GM18499 (cell line): ENCODE data around the gene RILPL1.
"Not testable (repeated sequence)": the region's sequence is repeated elsewhere in the genome, so short reads cannot be mapped to it uniquely, and the experiment has no call there.

Source experiments
- ATAC-seq: cut with Tn5 transposase; IDR thresholded peaks from one replicate; pipeline ENCODE4 v1.9.1; 2021; ENCODE audit warnings: moderate number of reproducible peaks; ENCODE audit not compliant: insufficient read depth, unreplicated experiment

RILPL1 gene

GRCh38 chr12:123531091-123531490, 2.4 kb downstream of the RILPL1 start:
- no peak for ATAC-seq

- no peak for ATAC-seq
These were observed 2.9 kb downstream of the RILPL1 start for GRCh38 chr12:123530668-123531067.

- ATAC-seq, result no peak
These were observed 3.8 kb downstream of the RILPL1 start for GRCh38 chr12:123529686-123530085.

GRCh38 chr12:123528858-123529257, 4.7 kb downstream of the RILPL1 start:
- ATAC-seq, result no peak

- ATAC-seq, result no peak
These were observed 6.9 kb downstream of the RILPL1 start for GRCh38 chr12:123526542-123527080.

GRCh38 chr12:123524378-123524777, 9.1 kb downstream of the RILPL1 start:
- ATAC-seq, result no peak

- ATAC-seq, result no peak
These were observed 10.0 kb downstream of the RILPL1 start for GRCh38 chr12:123523518-123523917.

GRCh38 chr12:123522164-123522563, 11.4 kb downstream of the RILPL1 start:
- ATAC-seq, result no peak

- no peak for ATAC-seq
These were observed 12.7 kb downstream of the RILPL1 start for GRCh38 chr12:123520567-123521474.

- no peak for ATAC-seq
These were observed 14.1 kb downstream of the RILPL1 start for GRCh38 chr12:123519141-123520001.

GRCh38 chr12:123516216-123516780, 17.2 kb downstream of the RILPL1 start:
- no peak for ATAC-seq

GRCh38 chr12:123514582-123515221, 18.8 kb downstream of the RILPL1 start:
- ATAC-seq, result not testable (repeated sequence)

GRCh38 chr12:123513805-123514204, 19.7 kb downstream of the RILPL1 start:
- ATAC-seq, result no peak

GRCh38 chr12:123512838-123513665, 20.5 kb downstream of the RILPL1 start:
- ATAC-seq, result no peak

- ATAC-seq, result no peak
These were observed 26.7 kb downstream of the RILPL1 start for GRCh38 chr12:123506843-123507236.

GRCh38 chr12:123506059-123506842, 27.3 kb downstream of the RILPL1 start:
- no peak for ATAC-seq

- no peak for ATAC-seq
These were observed 31.3 kb downstream of the RILPL1 start for GRCh38 chr12:123502163-123502704.

GRCh38 chr12:123499332-123499731, 34.2 kb downstream of the RILPL1 start:
- ATAC-seq, result no peak
